Measurements from ENCODE around the gene HOXA4. TPM values are rescaled to one million over a fixed set of nuclear protein-coding genes. Genes with fewer than 3 reads are reported as not detected.

The HOXA4 gene
- total RNA-seq, 1 experiment from 2014 or later = 5.6 TPM

DNA sequence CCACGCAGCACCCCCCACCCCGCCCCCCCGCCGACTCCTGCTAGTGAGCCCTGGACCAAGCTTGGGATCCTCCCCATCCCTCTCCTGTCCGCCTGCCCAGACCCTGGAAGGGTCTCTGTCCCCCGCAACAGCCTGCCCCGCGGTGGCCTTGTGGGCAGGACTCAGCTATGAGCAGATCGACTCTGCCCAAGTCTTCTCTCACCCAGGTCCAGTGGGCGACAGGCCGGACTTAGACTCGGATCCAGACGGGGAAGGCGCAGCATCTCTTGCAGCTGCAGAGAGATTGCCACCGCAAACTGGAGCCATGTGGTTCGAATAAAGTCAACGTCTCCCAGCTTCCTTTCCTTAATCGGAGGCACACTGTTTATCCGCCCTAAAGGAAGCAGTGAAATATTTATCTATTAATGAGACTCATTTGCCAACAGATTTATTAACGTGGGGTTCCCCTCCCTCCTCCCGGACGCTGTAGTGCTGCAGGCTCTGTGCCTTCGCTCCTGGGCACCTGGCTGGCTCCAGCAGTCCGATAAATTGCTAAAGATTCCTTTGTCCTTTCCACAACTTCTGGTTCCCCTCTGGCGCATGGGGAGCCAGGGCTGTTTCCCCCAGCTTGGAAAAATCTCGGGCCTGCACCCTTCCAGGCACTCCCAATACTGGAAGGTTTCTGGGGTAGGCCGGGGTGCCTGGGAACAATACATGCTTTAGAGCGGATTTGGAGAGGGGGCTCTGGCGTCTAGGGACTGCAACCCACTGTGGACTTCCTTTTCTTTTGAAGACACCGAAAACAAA is 26.6 kb upstream of the HOXA4 start:
- Histone ChIP-seq H3K36me3 (no peaks in the 10 kb centered on the region), H3K9me3 (replicated peaks) (no peaks in the 10 kb centered on the region), H3K4me3 (peak overlapping the region; percentile 82), H3K4me1 (peaks cover 3% of the 10 kb centered on the region; the same call in 1 of the 2 replicates), H3K27me3 (no peaks in the 10 kb centered on the region), H3K27ac (peak overlapping the region; percentile 80)
- DNase-seq = no peak

- peak; percentile 90 to 92 for DNase-seq
- Histone ChIP-seq H3K36me3 (no peaks in the 10 kb centered on the region), H3K9me3 (replicated peaks) (no peaks in the 10 kb centered on the region), H3K4me3 (peak within 1 kb of the TSS; percentile 82), H3K4me1 (peaks cover 3% of the 10 kb centered on the region; the same call in 1 of the 2 replicates), H3K27ac (peak within 1 kb of the TSS; percentile 80), H3K27me3 (no peaks in the 10 kb centered on the region)
These were observed 25.9 kb upstream of the HOXA4 start, which contains the start of gene HOXA7 for GRCh38 chr7:27156508-27156898. HOXA7 (minus strand) TSS chr7:27156675; CDS start chr7:27156545, 130 bp downstream.

DNA sequence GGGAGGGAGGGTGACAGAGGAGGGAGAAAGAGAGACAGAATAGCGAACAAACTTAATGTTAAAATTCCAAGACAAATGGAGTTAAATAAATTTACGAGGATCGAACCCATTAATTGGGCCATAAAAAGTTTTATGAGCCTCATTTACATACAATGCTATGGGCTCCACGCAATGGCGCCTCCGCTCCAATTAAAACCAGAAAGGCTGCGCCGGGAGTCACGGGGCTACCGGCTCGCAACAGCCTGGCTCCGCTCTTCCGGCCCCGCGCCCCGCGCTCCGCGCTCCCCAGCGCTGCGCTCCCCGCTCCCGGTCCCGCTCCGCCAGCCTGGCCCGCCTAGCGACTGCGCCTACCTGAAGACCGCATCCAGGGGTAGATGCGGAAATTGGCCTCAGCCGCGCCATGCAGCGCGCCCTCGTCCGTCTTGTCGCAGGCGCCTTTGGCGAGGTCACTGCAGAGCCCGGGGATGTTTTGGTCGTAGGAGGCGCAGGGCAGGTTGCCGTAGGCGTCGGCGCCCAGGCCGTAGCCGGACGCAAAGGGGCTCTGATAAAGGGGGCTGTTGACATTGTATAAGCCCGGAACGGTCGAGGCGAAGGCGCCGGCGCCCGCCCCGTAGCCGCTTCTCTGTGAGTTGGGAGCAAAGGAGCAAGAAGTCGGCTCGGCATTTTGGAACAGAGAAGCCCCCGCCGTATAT is 25.4 kb upstream of the HOXA4 start:
- peak overlapping the region; percentile 82 for H3K4me3 ChIP-seq
- peaks cover 3% of the 10 kb centered on the region; the same call in 1 of the 2 replicates for H3K4me1 ChIP-seq
- peak; percentile 51 to 60 for DNase-seq
- H3K36me3 ChIP-seq = no peaks in the 10 kb centered on the region
- peak overlapping the region; percentile 80 for H3K27ac ChIP-seq
- no peaks in the 10 kb centered on the region for H3K27me3 ChIP-seq
- no peaks in the 10 kb centered on the region for H3K9me3 ChIP-seq (replicated peaks)

DNA sequence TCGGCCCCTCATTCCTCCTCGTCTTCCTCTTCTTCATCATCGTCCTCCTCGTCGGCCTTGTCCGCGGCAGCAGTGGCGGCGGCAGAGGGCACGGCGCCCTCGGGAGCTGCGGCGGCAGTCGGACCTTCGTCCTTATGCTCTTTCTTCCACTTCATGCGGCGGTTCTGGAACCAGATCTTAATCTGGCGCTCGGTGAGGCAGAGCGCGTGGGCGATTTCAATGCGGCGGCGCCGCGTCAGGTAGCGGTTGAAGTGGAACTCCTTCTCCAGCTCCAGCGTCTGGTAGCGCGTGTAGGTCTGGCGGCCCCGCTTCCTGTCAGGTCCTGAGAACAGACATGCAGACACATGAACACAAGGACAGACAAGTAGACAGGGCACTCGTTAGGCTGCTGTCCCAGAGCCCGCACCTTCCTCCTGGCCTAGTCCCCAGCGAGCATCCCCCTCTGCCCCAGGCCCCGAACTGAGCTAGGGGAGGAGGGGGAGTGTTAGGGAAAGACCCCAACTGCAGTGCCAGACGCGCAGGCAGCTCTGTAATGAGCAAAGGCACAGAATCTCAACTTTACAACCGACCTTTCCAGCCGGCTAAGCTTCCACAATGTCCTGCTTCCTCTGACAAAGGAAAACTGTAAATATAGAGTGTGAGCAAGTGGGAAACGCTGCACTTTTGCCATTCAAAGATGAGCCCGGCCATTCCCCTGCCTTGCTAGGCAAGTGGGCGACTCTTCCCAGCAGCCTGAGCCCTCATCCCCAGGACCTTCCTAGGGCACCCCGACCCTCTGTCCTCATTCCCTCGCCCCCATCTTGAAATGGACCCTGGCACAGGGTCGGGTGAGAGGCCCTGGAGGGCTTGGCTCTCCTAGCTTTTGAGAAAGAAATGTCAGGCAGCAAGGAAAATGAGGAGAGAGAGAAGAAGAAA is 24.6 kb upstream of the HOXA4 start:
- H3K9me3 ChIP-seq (replicated peaks) = no peaks in the 10 kb centered on the region
- H3K4me3 ChIP-seq = peak overlapping the region; percentile 82
- H3K27me3 ChIP-seq = no peaks in the 10 kb centered on the region
- peaks cover 3% of the 10 kb centered on the region; the same call in 1 of the 2 replicates for H3K4me1 ChIP-seq
- DNase-seq = no peak
- H3K27ac ChIP-seq = peak overlapping the region; percentile 80
- H3K36me3 ChIP-seq = no peaks in the 10 kb centered on the region

GRCh38 chr7:27154369-27154768 is 23.8 kb upstream of the HOXA4 start:
- Histone ChIP-seq H3K27ac (no peak overlapping the region), H3K9me3 (replicated peaks) (no peaks in the 10 kb centered on the region), H3K4me3 (no peak overlapping the region), H3K27me3 (no peaks in the 10 kb centered on the region), H3K36me3 (no peaks in the 10 kb centered on the region), H3K4me1 (peaks cover 3% of the 10 kb centered on the region; the same call in 1 of the 2 replicates)
- DNase-seq = no peak

DNA sequence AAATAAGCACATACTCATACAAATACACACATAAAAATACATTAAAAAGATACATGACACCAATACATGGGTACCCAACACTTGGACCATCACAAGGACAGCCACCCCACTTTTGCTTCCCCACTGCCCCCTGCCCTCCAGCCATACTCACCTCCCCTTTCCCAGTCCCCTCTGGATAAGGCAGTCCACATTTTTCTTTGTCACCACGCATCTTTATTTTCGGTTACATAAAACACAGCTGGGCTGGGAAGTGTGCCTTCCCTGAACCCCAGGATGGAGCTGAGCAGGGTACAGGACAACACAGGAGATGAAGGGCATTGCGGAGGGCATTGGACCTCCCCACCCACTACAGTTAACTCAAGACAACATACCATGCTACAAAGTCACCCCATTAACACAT is 23.0 kb upstream of the HOXA4 start:
- H3K4me1 ChIP-seq = peaks cover 3% of the 10 kb centered on the region; the same call in 1 of the 2 replicates
- H3K9me3 ChIP-seq (replicated peaks) = no peaks in the 10 kb centered on the region
- H3K27me3 ChIP-seq = no peaks in the 10 kb centered on the region
- no peak overlapping the region for H3K27ac ChIP-seq
- no peak for DNase-seq
- no peak overlapping the region for H3K4me3 ChIP-seq
- H3K36me3 ChIP-seq = no peaks in the 10 kb centered on the region

- H3K27ac ChIP-seq = no peak overlapping the region
- no peaks in the 10 kb centered on the region for H3K27me3 ChIP-seq
- H3K4me3 ChIP-seq = no peak overlapping the region
- peaks cover 3% of the 10 kb centered on the region; the same call in 1 of the 2 replicates for H3K4me1 ChIP-seq
- H3K9me3 ChIP-seq (replicated peaks) = no peaks in the 10 kb centered on the region
- DNase-seq = no peak
- H3K36me3 ChIP-seq = no peaks in the 10 kb centered on the region
These were observed 22.4 kb upstream of the HOXA4 start for GRCh38 chr7:27152816-27153442.

GRCh38 chr7:27151931-27152815 is 21.6 kb upstream of the HOXA4 start, which contains the start of gene HOXA3:
HOXA3 (minus strand) TSS chr7:27152583; CDS start chr7:27110640, 41,943 bp downstream.
- Histone ChIP-seq H3K4me1 (peaks cover 3% of the 10 kb centered on the region; the same call in 1 of the 2 replicates), H3K27ac (no peak within 1 kb of the TSS), H3K36me3 (no peaks in the 10 kb centered on the region), H3K4me3 (peak within 1 kb of the TSS; percentile 64), H3K9me3 (replicated peaks) (no peaks in the 10 kb centered on the region), H3K27me3 (no peaks in the 10 kb centered on the region)
- no peak for DNase-seq

DNA sequence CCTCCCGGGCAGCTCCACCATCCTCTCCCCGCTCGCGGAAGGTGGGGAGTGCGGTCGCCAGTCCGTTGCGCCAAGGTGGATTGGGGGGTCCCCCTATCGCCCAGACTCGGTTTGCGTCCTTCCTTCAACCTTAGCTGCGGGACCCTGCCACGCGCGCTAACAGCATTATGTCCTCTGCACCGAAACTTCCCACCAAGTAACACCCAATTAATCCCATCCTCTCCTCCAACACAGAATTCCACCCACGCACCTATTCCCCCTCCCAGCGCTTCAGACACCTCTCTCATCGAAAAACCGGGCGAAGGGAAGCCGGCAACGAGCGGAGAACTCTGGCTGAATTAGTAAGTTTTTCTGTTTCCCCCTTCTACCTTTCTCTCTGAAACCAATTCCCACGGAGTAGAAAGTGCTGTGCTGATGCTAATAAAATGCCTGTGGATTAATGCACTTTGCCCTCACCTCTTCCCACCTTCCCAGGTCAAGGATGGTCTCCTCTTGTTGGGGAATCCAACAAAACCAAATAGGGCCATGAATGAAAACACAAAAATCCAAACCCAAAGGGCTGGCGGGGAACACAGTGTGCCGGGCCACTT is 20.9 kb upstream of the HOXA4 start:
- Histone ChIP-seq H3K4me3 (peak overlapping the region; percentile 64), H3K27ac (no peak overlapping the region; the same call in 1 of the 2 replicates), H3K4me1 (no peaks in the 10 kb centered on the region), H3K27me3 (no peaks in the 10 kb centered on the region), H3K36me3 (no peaks in the 10 kb centered on the region), H3K9me3 (replicated peaks) (no peaks in the 10 kb centered on the region)
- DNase-seq = no peak

DNA sequence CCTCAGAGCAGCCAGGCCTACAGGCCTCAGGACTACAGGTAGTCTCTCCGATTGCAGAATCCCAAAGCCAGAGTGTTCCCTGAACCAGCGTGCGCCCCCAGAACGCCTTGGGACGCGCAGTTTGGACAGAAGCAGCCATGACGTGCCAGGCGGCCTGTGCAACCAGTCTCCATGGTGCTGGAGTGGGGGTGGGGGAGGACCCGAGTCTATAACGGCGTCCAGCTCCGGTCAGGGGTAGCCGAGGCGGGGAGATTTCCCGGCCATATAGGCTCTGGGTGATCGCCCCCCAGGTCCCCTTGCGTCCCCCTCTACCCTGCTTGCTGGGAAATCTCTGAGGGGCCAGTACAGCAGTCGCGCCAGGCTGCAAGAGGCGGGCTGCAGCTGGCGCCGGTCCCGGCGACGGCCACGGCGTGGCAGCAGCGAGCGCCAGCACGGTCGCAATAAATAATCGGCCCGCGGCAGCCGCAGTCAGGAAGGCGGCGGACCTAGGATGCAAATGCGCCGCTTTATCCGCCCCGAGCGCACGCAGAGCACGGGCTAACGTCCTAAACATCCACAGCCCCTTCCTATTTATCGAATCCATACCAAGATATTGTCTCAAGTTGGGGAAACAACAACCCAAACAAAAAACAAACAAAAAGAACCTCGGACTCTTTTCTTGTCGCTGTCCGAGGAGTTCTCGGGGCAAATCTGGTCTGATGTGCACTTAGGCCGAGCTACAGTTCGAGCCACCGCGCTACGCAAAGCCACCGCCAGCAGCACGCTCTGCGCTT is 20.2 kb upstream of the HOXA4 start:
- no peaks in the 10 kb centered on the region for H3K27me3 ChIP-seq

DNA sequence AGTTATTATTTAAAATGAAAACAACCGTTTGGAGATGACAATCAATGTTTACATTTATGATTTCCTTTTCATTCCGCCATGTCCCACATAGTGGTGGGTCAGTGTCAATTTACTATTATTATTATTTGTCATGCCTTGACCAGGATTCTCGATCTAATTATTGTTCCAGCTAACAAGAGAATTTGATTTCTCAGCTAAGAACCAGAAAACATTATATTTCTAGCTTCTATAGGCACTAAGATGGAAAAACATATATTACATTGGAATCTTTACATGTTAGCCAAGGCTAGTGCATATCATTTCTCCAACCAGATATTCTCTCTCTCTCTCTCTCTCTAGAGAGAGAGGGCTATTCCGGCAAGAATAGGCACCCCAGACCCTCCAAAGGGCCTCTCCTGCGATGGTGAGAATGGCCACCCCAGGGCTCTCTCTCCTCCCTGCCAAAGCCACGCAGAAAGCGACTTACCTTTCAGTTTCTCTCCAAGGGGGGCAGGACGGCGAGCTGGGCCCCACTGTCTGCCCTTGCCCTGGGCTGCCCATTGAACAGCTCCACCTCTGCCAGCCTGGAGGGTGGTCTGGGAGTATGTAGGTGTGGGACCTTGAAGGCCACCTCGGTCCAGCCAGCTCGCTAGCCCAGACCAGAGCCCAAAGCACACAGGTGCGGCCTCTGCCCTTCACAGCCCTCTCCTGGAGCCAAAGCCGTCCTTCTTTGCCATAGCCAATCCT is 19.4 kb upstream of the HOXA4 start:
- H3K4me1 ChIP-seq = no peaks in the 10 kb centered on the region
- H3K27ac ChIP-seq = peak overlapping the region; percentile 25; the same call in 1 of the 2 replicates
- H3K9me3 ChIP-seq (replicated peaks) = no peaks in the 10 kb centered on the region
- DNase-seq = peak in 1 of 2 experiments; percentile 25
- no peaks in the 10 kb centered on the region for H3K36me3 ChIP-seq
- H3K4me3 ChIP-seq = peak overlapping the region; percentile 64
- no peaks in the 10 kb centered on the region for H3K27me3 ChIP-seq

More for the DNA sequence above, 20.2 kb upstream of the HOXA4 start:
- peak; percentile 75 to 86 for DNase-seq
- no peaks in the 10 kb centered on the region for H3K4me1 ChIP-seq
- peak overlapping the region; percentile 25; the same call in 1 of the 2 replicates for H3K27ac ChIP-seq
- peak overlapping the region; percentile 64 for H3K4me3 ChIP-seq
- H3K36me3 ChIP-seq = no peaks in the 10 kb centered on the region
- no peaks in the 10 kb centered on the region for H3K9me3 ChIP-seq (replicated peaks)
